ENCODE results near the gene NHSL2.

DNA sequence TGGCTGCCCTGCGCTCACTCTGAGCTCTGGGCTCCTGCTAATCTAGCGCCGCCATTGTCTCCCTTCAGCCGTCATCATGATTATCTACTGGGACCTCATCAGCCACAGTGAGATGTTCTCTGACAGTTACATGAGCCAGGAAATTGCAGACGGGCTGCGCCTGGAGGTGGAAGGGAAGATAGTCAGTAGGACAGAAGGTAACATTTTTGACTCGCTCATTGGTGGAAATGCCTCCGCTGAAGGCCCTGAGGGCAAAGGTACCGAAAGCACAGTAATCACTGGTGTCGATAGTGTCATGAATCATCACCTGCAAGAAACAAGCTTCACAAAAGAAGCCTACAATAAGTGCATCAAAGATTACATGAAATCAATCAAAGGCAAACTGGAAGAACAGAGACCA is 249.1 kb downstream of the NHSL2 start:
- TF ChIP-seq, protein P1, sequence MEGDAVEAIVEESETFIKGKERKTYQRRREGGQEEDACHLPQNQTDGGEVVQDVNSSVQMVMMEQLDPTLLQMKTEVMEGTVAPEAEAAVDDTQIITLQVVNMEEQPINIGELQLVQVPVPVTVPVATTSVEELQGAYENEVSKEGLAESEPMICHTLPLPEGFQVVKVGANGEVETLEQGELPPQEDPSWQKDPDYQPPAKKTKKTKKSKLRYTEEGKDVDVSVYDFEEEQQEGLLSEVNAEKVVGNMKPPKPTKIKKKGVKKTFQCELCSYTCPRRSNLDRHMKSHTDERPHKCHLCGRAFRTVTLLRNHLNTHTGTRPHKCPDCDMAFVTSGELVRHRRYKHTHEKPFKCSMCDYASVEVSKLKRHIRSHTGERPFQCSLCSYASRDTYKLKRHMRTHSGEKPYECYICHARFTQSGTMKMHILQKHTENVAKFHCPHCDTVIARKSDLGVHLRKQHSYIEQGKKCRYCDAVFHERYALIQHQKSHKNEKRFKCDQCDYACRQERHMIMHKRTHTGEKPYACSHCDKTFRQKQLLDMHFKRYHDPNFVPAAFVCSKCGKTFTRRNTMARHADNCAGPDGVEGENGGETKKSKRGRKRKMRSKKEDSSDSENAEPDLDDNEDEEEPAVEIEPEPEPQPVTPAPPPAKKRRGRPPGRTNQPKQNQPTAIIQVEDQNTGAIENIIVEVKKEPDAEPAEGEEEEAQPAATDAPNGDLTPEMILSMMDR (IDR thresholded peaks at IDR 0.05): no peak
- no peak for TF ChIP-seq ZFX (IDR thresholded peaks at IDR 0.05; ENCODE audit: borderline replicate concordance)

Measured in 22Rv1 (cell line).